Breast epithelium (tissue), 4 donors: Measurements from ENCODE around the gene MEOX1. TPM values are rescaled to one million over a fixed set of nuclear protein-coding genes. Genes with fewer than 3 reads are reported as not detected.

ENCODE experiments used
- DNase-seq, 2 donors: peaks; one replicate each; pipeline ENCODE4 v3.0.0-alpha.2; 2019; ENCODE audit warnings: low spot score in 2 of 2
- H3K27ac ChIP-seq, 2 donors: fragments of 200-600 bp; sonication (generic) in 1 of 2; one replicate each; pipeline ENCODE4 v1.5.1; 2016 to 2019; ENCODE audit warnings: mild to moderate bottlenecking in 1 of 2
- H3K27me3 ChIP-seq, 2 donors: fragments of 200-600 bp; sonication (generic) in 1 of 2; one replicate each; pipeline versions ENCODE4 v1.5.1 to v1.6.0; 2017 to 2019; ENCODE audit warnings: control low read depth in 1 of 2, mild to moderate bottlenecking in 1 of 2
- H3K36me3 ChIP-seq: fragments of 200-600 bp; one replicate; pipeline ENCODE4 v1.5.1; 2019
- H3K4me1 ChIP-seq, 2 donors: fragments of 200-600 bp; sonication (generic); one replicate each; pipeline ENCODE4 v1.5.1; 2016 to 2019; ENCODE audit warnings: control low read depth in 1 of 2
- H3K4me3 ChIP-seq, 3 donors: fragments of 200-600 bp; sonication (generic); 1 replicate in 2 of 3; 2 replicates in 1 of 3; pipeline ENCODE4 v1.5.1; 2016 to 2019; ENCODE audit warnings: mild to moderate bottlenecking in 3 of 3, moderate library complexity in 2 of 3
- H3K9me3 ChIP-seq, 2 donors: fragments of 200-600 bp; sonication (generic) in 1 of 2; one replicate each; pipeline ENCODE4 v1.5.1; 2016 to 2019; ENCODE audit warnings: control low read depth in 1 of 2
- POLR2A ChIP-seq: fragments of 450-650 bp; IDR thresholded peaks from one replicate; pipeline ENCODE4 v1.6.1; 2016; ENCODE audit warnings: antibody characterized with exemption, mild to moderate bottlenecking, moderate library complexity
- POLR2AphosphoS5 ChIP-seq, 3 donors: sonication (generic); formaldehyde crosslinking; IDR thresholded peaks; one replicate each; pipeline ENCODE4 v1.6.1; 2017; ENCODE audit warnings: antibody characterized with exemption in 3 of 3
- intact Hi-C: fragments of 100-400 bp; cut with DNase I; formaldehyde crosslinking; loops from one replicate; pipeline ENCODE4 v1.15.1; 2023; ENCODE audit warnings: low total_unique reads
- total RNA-seq, 3 donors: library from RNA; depleted of rRNA; stranded (reverse); fragments of >200 nt; gene quantifications; one replicate each; pipeline ENCODE4 v1.1.0, GENCODE V29; 2016
- TF ChIP-seq, protein P1 (sequence below), 3 donors: fragments of 450-650 bp; IDR thresholded peaks; one replicate each; pipeline ENCODE4 v1.5.1; 2016 to 2017; ENCODE audit warnings: antibody characterized with exemption in 3 of 3, mild to moderate bottlenecking in 3 of 3, moderate library complexity in 3 of 3

The MEOX1 gene
- total RNA-seq, 3 donors from 2014 or later = 2.6 to 11.0 (median 10.5) TPM

DNA sequence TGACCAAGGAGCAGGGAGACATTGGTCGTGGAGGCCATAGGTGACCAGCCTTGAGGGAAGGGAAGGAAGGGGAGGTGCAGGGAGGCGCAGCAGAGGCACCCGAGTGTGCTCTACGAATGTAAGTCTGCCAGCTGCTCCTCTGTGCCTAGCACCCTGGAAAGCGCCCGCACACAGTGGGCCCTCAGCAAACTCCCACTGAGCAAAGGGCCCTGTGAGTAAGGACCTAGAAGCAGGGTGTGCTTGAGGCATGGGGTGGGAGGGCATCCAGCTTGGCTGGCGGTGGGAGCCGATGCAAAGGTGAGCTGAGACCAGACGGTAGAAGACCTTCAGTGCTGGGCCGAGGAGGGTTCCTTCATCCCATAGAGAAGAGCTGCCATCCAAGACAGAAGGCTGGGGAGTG, 36.2 kb upstream of the MEOX1 start:
- Histone ChIP-seq H3K4me1 (no peaks in the 10 kb centered on the region), H3K4me3 (no peak overlapping the region), H3K9me3 (no peaks in the 10 kb centered on the region), H3K36me3 (no peaks in the 10 kb centered on the region), H3K27ac (no peak overlapping the region), H3K27me3 (no peaks in the 10 kb centered on the region)
- DNase-seq = no peak
- TF ChIP-seq, protein P1, sequence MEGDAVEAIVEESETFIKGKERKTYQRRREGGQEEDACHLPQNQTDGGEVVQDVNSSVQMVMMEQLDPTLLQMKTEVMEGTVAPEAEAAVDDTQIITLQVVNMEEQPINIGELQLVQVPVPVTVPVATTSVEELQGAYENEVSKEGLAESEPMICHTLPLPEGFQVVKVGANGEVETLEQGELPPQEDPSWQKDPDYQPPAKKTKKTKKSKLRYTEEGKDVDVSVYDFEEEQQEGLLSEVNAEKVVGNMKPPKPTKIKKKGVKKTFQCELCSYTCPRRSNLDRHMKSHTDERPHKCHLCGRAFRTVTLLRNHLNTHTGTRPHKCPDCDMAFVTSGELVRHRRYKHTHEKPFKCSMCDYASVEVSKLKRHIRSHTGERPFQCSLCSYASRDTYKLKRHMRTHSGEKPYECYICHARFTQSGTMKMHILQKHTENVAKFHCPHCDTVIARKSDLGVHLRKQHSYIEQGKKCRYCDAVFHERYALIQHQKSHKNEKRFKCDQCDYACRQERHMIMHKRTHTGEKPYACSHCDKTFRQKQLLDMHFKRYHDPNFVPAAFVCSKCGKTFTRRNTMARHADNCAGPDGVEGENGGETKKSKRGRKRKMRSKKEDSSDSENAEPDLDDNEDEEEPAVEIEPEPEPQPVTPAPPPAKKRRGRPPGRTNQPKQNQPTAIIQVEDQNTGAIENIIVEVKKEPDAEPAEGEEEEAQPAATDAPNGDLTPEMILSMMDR (IDR thresholded peaks at IDR 0.05) = no peak
- no peak for TF ChIP-seq POLR2AphosphoS5 (IDR thresholded peaks at IDR 0.05)
- no peak for TF ChIP-seq POLR2A
- intact Hi-C loops = no loop called here

DNA sequence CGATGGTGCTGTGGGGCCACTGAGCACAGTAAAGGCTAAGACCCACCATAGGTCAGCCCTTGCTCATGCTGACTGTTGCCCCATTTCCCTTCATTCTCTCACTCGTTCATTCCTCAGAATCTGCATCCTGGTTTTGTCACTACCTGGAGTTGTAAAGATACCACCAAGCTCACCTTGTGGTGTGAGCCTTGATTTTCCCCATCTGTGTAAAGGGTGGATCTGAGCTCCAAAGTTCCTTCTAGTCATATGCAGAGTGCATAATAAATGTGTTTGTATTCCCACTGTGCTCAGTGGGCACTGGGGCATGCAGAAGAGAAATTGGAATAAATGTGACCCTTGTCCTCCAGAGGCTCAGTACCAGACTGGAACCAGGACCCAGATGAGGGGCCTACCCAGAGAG, 35.2 kb upstream of the MEOX1 start:
- Histone ChIP-seq H3K36me3 (no peaks in the 10 kb centered on the region), H3K27me3 (no peaks in the 10 kb centered on the region), H3K4me1 (no peaks in the 10 kb centered on the region), H3K4me3 (no peak overlapping the region), H3K9me3 (no peaks in the 10 kb centered on the region), H3K27ac (no peak overlapping the region)
- no peak for DNase-seq
- intact Hi-C loops = no loop called here
- TF ChIP-seq, protein P1 (IDR thresholded peaks at IDR 0.05) = no peak

DNA sequence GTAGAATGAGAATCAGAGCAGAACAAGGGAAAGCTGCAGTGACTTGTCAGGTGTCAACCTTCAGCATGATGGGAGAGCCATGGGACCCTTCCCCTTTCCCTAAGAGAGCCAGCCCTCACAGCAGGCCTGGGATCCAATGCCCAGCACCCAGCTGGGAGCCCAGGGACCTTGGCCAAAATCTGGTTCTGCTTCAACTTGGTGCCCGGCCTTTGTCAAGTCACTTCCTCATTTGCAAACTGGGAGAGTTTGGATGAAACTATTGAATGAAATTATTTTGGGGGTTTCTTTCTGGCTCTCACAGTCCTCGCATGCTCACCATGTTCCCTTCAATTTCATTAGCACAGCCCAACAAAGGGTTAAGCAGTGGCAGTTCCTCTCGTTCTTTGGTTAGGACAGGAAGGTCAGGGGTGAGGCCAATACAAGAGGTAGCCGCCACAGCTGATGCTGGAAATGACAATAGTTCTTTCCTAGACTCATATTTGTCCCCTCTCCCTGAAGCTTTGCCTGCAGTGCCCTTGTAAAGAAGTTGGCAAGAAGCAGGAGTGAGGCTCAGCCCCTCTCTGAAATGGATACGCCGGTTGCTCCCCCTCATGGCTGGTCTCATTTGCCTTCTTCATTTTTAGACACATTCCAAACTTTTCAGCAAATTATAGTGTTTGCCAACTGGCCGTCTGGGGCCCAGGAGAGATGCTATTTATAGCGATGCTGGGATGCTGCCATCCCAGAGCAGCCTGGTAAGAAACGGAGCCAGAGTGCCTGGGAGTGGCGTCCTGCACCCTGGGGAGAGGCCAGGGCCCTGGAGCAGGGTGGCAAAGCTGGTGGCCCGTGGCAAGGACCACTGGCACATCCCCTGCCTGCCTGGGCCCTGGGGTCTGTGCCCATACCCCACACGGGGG, 34.5 kb upstream of the MEOX1 start:
- no peaks in the 10 kb centered on the region for H3K4me1 ChIP-seq
- no peaks in the 10 kb centered on the region for H3K36me3 ChIP-seq
- no peak overlapping the region for H3K27ac ChIP-seq
- TF ChIP-seq POLR2AphosphoS5 (IDR thresholded peaks at IDR 0.05) (no peak), POLR2A (no peak)
- TF ChIP-seq, protein P1 (IDR thresholded peaks at IDR 0.05) = no peak
- DNase-seq = no peak
- no peaks in the 10 kb centered on the region for H3K9me3 ChIP-seq
- intact Hi-C loops = no loop called here
- no peak overlapping the region for H3K4me3 ChIP-seq
- no peaks in the 10 kb centered on the region for H3K27me3 ChIP-seq

DNA sequence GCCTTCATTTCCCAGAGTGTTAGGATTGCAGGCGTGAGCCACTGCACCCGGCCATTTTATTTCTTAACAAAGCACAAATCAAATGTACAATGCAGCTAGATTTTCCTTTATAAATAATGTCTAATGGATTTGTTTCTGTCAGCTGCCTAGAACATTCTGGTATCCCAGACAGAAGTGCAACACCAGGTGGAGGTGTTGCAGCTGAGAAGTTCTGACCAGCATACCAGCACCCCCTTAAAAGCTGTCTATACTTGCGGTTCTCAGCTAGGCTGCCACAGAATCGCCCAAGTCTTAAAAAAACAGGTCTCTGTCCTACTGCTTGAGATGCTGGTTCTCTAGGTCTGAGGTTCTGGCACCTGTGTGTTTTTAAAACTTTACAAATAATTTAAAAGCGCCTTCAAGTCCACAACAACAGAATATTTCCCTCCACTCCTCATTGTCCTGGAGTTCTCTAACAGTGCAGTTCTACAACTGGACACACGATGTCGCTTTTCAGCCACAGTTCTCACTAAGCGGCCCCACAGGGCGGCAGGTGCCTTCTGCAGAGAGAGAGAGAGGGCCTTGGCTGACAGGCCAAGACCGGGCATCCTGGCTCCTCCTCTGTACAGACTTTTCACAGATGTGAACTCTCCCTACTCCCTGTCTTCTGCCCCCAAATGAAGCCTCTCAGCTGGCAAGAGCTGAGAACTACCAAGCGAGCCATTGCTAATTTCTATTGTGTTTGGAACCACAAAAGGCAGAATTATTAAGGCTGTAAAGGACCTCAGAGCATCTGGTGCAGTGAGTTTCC, 32.6 kb upstream of the MEOX1 start:
- peak; percentile 69 to 70 for DNase-seq
- intact Hi-C loops = loop anchor here (5.0 kb wide), 1 partner anchor 63 kb away; the partner anchor contains the start of gene SOST

More for the DNA sequence above, 32.6 kb upstream of the MEOX1 start:
- H3K27me3 ChIP-seq = no peaks in the 10 kb centered on the region
- no peak overlapping the region for H3K4me3 ChIP-seq
- H3K9me3 ChIP-seq = no peaks in the 10 kb centered on the region
- no peaks in the 10 kb centered on the region for H3K36me3 ChIP-seq
- no peak overlapping the region for H3K27ac ChIP-seq
- H3K4me1 ChIP-seq = no peaks in the 10 kb centered on the region
- no peak for TF ChIP-seq POLR2AphosphoS5 (IDR thresholded peaks at IDR 0.05)
- TF ChIP-seq, protein P1 (IDR thresholded peaks at IDR 0.05) = peak; percentile 85 to 97 (median 93)
